Fibroblast of skin of back (primary cell): ENCODE data around the gene ALDH3B1. TPM values are rescaled to one million over a fixed set of nuclear protein-coding genes. Genes with fewer than 3 reads are reported as not detected.
"Not testable (repeated sequence)": the region's sequence is repeated elsewhere in the genome, so short reads cannot be mapped to it uniquely, and the experiment has no call there.

Source experiments
- DNase-seq: peaks from one replicate; pipeline ENCODE4 v3.0.0-alpha.2; 2013
- polyA plus RNA-seq, 2 experiments: library from polyadenylated mRNA; unstranded; fragments of 120-200 nt; gene quantifications; one replicate each; pipeline ENCODE4 v1.2.1, GENCODE V29; 2013; ENCODE audit not compliant: insufficient read length in 2 of 2

Gene ALDH3B1
- 15.6 TPM for polyA plus RNA-seq (2013, experiment 1 of 2; ENCODE audit: insufficient read length)
- 25.0 TPM for polyA plus RNA-seq (2013, experiment 2 of 2; ENCODE audit: insufficient read length)

- DNase-seq, result peak; percentile 94
Observed at GRCh38 chr11:68010090-68011041, at the start of gene ALDH3B1. Gene ALDH3B1, plus strand, starts transcription at chr11:68010327. Its CDS starts 4,971 bp downstream, at chr11:68015298.

GRCh38 chr11:67963217-67963616, 46.9 kb upstream of the ALDH3B1 start:
- not testable (repeated sequence) for DNase-seq

GRCh38 chr11:67963879-67964278, 46.2 kb upstream of the ALDH3B1 start:
- DNase-seq, result not testable (repeated sequence)

- DNase-seq, result not testable (repeated sequence)
Observed at GRCh38 chr11:67964746-67965145, 45.4 kb upstream of the ALDH3B1 start.

- DNase-seq, result not testable (repeated sequence)
Observed at GRCh38 chr11:67965830-67966348, 44.2 kb upstream of the ALDH3B1 start.

- DNase-seq, result not testable (repeated sequence)
Observed at GRCh38 chr11:67974746-67975145, 35.4 kb upstream of the ALDH3B1 start.

GRCh38 chr11:67978766-67979418, 31.2 kb upstream of the ALDH3B1 start:
- DNase-seq, result not testable (repeated sequence)

- DNase-seq, result not testable (repeated sequence)
Observed at GRCh38 chr11:67981226-67981625, 28.9 kb upstream of the ALDH3B1 start.

GRCh38 chr11:67982255-67982857, 27.8 kb upstream of the ALDH3B1 start:
- DNase-seq, result not testable (repeated sequence)

- no peak for DNase-seq
Observed at GRCh38 chr11:67983951-67984350, 26.2 kb upstream of the ALDH3B1 start.

- DNase-seq, result not testable (repeated sequence)
Observed at GRCh38 chr11:67985302-67985701, 24.8 kb upstream of the ALDH3B1 start.

GRCh38 chr11:67990546-67991346, 19.4 kb upstream of the ALDH3B1 start:
- not testable (repeated sequence) for DNase-seq

GRCh38 chr11:67991347-67992121, 18.6 kb upstream of the ALDH3B1 start:
- not testable (repeated sequence) for DNase-seq

GRCh38 chr11:67993821-67994220, 16.3 kb upstream of the ALDH3B1 start:
- not testable (repeated sequence) for DNase-seq

GRCh38 chr11:67994387-67994786, 15.7 kb upstream of the ALDH3B1 start:
- DNase-seq, result not testable (repeated sequence)

GRCh38 chr11:67995129-67995528, 15.0 kb upstream of the ALDH3B1 start:
- DNase-seq, result not testable (repeated sequence)

GRCh38 chr11:67995579-67995978, 14.5 kb upstream of the ALDH3B1 start:
- not testable (repeated sequence) for DNase-seq

- DNase-seq, result no peak
Observed at GRCh38 chr11:67996051-67996450, 14.1 kb upstream of the ALDH3B1 start.

- peak; percentile 55 for DNase-seq
Observed at GRCh38 chr11:67996622-67997474, 13.3 kb upstream of the ALDH3B1 start.

- no peak for DNase-seq
Observed at GRCh38 chr11:67997475-67997921, 12.6 kb upstream of the ALDH3B1 start.
